Measurements from ENCODE around the gene SMIM45.

GRCh38 chr22:41991111-41991510, 39.2 kb downstream of the SMIM45 start:
- TF ChIP-seq CTCF (IDR thresholded peaks at IDR 0.05; ENCODE audit: extremely low read depth in 1 of 2, insufficient read depth in 1 of 2, low read depth in 1 of 2, low read length in 2 of 2) = no peak
- no peak for TF ChIP-seq MAX (IDR thresholded peaks at IDR 0.05; ENCODE audit: insufficient read depth, insufficient read length)
- TF ChIP-seq POLR2AphosphoS5 (IDR thresholded peaks at IDR 0.05; ENCODE audit: insufficient read depth, low read depth, low read length) = no peak
- no peak for TF ChIP-seq JUN (IDR thresholded peaks at IDR 0.05; ENCODE audit: borderline replicate concordance, insufficient read depth, insufficient read length, low read depth)

Measured in endothelial cell of umbilical vein (primary cell).